Fibroblast of lung (primary cell): ENCODE measurements around the gene FAM111B. TPM values are rescaled to one million over a fixed set of nuclear protein-coding genes. Genes with fewer than 3 reads are reported as not detected.

Experiments used
- DNase-seq, 2 donors: peaks; one replicate each; pipeline versions ENCODE4 v3.0.0 to v3.0.0-alpha.2; 2010; ENCODE audit warnings: low read depth in 2 of 2
- H2AFZ ChIP-seq: 2 replicates; pipeline ENCODE4 v1.5.1; 2012; ENCODE audit warnings: low read length, control low read depth, inconsistent platforms
- H3K27ac ChIP-seq: 2 replicates; pipeline ENCODE4 v1.5.1; 2011; ENCODE audit warnings: low read length, control low read depth; ENCODE audit not compliant: insufficient read depth
- H3K27me3 ChIP-seq: 2 replicates; pipeline ENCODE4 v1.5.1; 2011; ENCODE audit warnings: mild to moderate bottlenecking, low read length; ENCODE audit not compliant: control insufficient read depth, insufficient read depth
- H3K36me3 ChIP-seq: 2 replicates; pipeline ENCODE4 v1.5.1; 2011; ENCODE audit warnings: low read length; ENCODE audit not compliant: control insufficient read depth, insufficient read depth
- H3K4me1 ChIP-seq: 2 replicates; pipeline ENCODE4 v1.5.1; 2011; ENCODE audit warnings: low read length; ENCODE audit not compliant: control insufficient read depth, insufficient read depth; ENCODE audit errors: extremely low read depth
- H3K4me2 ChIP-seq: 2 replicates; pipeline ENCODE4 v1.5.1; 2011; ENCODE audit warnings: low read length, control low read depth; ENCODE audit not compliant: insufficient read depth; ENCODE audit errors: extremely low read depth
- H3K4me3 ChIP-seq, 4 experiments: fragments of 200-600 bp in 1 of 4; sonication (generic) in 1 of 4; replicated peaks in 1 of 4; 2 replicates each; pipeline ENCODE4 v1.5.1; 2011 to 2016; ENCODE audit warnings: low read length in 4 of 4, low read depth in 3 of 4, mild to moderate bottlenecking in 3 of 4, control low read depth in 2 of 4, inconsistent platforms in 1 of 4, mixed read lengths in 1 of 4; ENCODE audit not compliant: insufficient read depth in 1 of 4; ENCODE audit errors: control extremely low read depth in 1 of 4
- H3K79me2 ChIP-seq: 2 replicates; pipeline ENCODE4 v1.5.1; 2012; ENCODE audit warnings: mild to moderate bottlenecking, low read length, inconsistent platforms; ENCODE audit not compliant: control insufficient read depth, insufficient read depth
- H3K9ac ChIP-seq: 2 replicates; pipeline ENCODE4 v1.5.1; 2011; ENCODE audit warnings: mild to moderate bottlenecking, low read length, control low read depth; ENCODE audit not compliant: insufficient read depth
- H3K9me3 ChIP-seq: 2 replicates; pipeline ENCODE4 v1.5.1; 2012; ENCODE audit warnings: low read depth, low read length; ENCODE audit not compliant: control insufficient read depth, insufficient read depth
- H4K20me1 ChIP-seq: 2 replicates; pipeline ENCODE4 v1.5.1; 2011; ENCODE audit warnings: low read length; ENCODE audit not compliant: control insufficient read depth, insufficient read depth; ENCODE audit errors: extremely low read depth
- CTCF ChIP-seq, 2 donors: IDR thresholded peaks in 1 of 2; conservative IDR thresholded peaks in 1 of 2; 1 replicate in 1 of 2; 2 replicates in 1 of 2; pipeline ENCODE4 v1.5.1; 2011 to 2012; ENCODE audit warnings: low read length in 2 of 2, control low read depth in 1 of 2, inconsistent platforms in 1 of 2, low read depth in 1 of 2, mild to moderate bottlenecking in 1 of 2
- EZH2 ChIP-seq: IDR thresholded peaks from 2 replicates; pipeline ENCODE4 v1.5.1; 2012; ENCODE audit warnings: low read length, control low read depth, mild to moderate bottlenecking; ENCODE audit errors: missing control alignments
- polyA plus RNA-seq, 2 donors: library from polyadenylated mRNA; depleted of rRNA in 1 of 2; stranded (reverse) in 1 of 2; unstranded in 1 of 2; fragments of >200 nt; gene quantifications; 2 replicates each; pipeline ENCODE4 v1.2.1, GENCODE V29; 2011 to 2012; ENCODE audit warnings: missing spikeins in 1 of 2
- total RNA-seq: library from RNA; depleted of rRNA; stranded (reverse); fragments of >200 nt; gene quantifications from 2 replicates; pipeline ENCODE4 v1.2.1, GENCODE V29; 2014

FAM111B gene
- total and polyA plus RNA-seq, 2 donors (not counting 1 experiment from before 2014, with no cell fraction given) = 0.33 to 6.2 TPM

GRCh38 chr11:59141673-59142460 lies 34.8 kb downstream of the FAM111B start:
- peak overlapping the region; percentile 82 to 96 (median 94) for H3K4me3 ChIP-seq
- TF ChIP-seq EZH2 = no peak
- TF ChIP-seq CTCF (conservative IDR thresholded peaks at IDR 0.05 in 1 of 2, IDR thresholded peaks at IDR 0.05 in 1 of 2; ENCODE audit: low read depth in 1 of 2, low read length in 2 of 2) = no peak
- no peaks in the 10 kb centered on the region for H4K20me1 ChIP-seq
- H3K9me3 ChIP-seq = no peaks in the 10 kb centered on the region
- peak overlapping the region; percentile 93 for H2AFZ ChIP-seq
- peak; percentile 17 to 75 for DNase-seq
- H3K27ac ChIP-seq = peak overlapping the region; percentile 97
- H3K27me3 ChIP-seq = no peaks in the 10 kb centered on the region
- H3K36me3 ChIP-seq = peaks cover 1% of the 10 kb centered on the region
- H3K79me2 ChIP-seq = peaks cover 21% of the 10 kb centered on the region
- peaks cover 11% of the 10 kb centered on the region for H3K4me1 ChIP-seq
- peak overlapping the region; percentile 61 for H3K4me2 ChIP-seq
- H3K9ac ChIP-seq = peak overlapping the region; percentile 92

GRCh38 chr11:59142530-59143507 lies 35.8 kb downstream of the FAM111B start, which contains the start of gene FAM111A:
Gene FAM111A, plus strand, starts transcription at chr11:59142856. Its CDS starts 6,017 bp downstream, at chr11:59148873.
- TF ChIP-seq CTCF (conservative IDR thresholded peaks at IDR 0.05 in 1 of 2, IDR thresholded peaks at IDR 0.05 in 1 of 2; ENCODE audit: low read depth in 1 of 2, low read length in 2 of 2) (peak in 1 of 2 donors; percentile 32), EZH2 (no peak)
- H3K79me2 ChIP-seq = peaks cover 26% of the 10 kb centered on the region

GRCh38 chr11:59144096-59144495 lies 37.1 kb downstream of the FAM111B start:
- Histone ChIP-seq H3K27me3 (no peaks in the 10 kb centered on the region), H3K27ac (peak overlapping the region; percentile 63), H3K4me1 (peaks cover 11% of the 10 kb centered on the region), H3K36me3 (no peaks in the 10 kb centered on the region), H3K9me3 (no peaks in the 10 kb centered on the region), H3K79me2 (peaks cover 28% of the 10 kb centered on the region), H2AFZ (peak overlapping the region; percentile 19), H4K20me1 (no peaks in the 10 kb centered on the region), H3K4me3 (peak overlapping the region; percentile 82 to 96 (median 94)), H3K4me2 (peak overlapping the region; percentile 72), H3K9ac (no peak overlapping the region)
- no peak for DNase-seq
- no peak for TF ChIP-seq CTCF (conservative IDR thresholded peaks at IDR 0.05 in 1 of 2, IDR thresholded peaks at IDR 0.05 in 1 of 2; ENCODE audit: low read depth in 1 of 2, low read length in 2 of 2)
- TF ChIP-seq EZH2 = no peak

More at GRCh38 chr11:59142530-59143507, 35.8 kb downstream of the FAM111B start, which contains the start of gene FAM111A:
- DNase-seq = peak; percentile 85 to 89
- peaks cover 1% of the 10 kb centered on the region for H3K36me3 ChIP-seq
- H3K4me3 ChIP-seq = peak within 1 kb of the TSS; percentile 82 to 96 (median 94)
- H3K27ac ChIP-seq = peak within 1 kb of the TSS; percentile 97
- H4K20me1 ChIP-seq = no peaks in the 10 kb centered on the region
- peaks cover 11% of the 10 kb centered on the region for H3K4me1 ChIP-seq
- H3K9me3 ChIP-seq = no peaks in the 10 kb centered on the region
- H3K9ac ChIP-seq = peak within 1 kb of the TSS; percentile 92
- H3K4me2 ChIP-seq = peak within 1 kb of the TSS; percentile 72
- no peaks in the 10 kb centered on the region for H3K27me3 ChIP-seq
- H2AFZ ChIP-seq = peak within 1 kb of the TSS; percentile 93
